Medulla oblongata (tissue), 1 donor: ENCODE measurements around the gene HSD3B7.
"Not testable (repeated sequence)": the region's sequence is repeated elsewhere in the genome, so short reads cannot be mapped to it uniquely, and the experiment has no call there.

Experiments
- DNase-seq: peaks from one replicate; pipeline ENCODE4 v3.0.0-alpha.2; 2015; ENCODE audit errors: extremely low spot score

Gene HSD3B7

DNA sequence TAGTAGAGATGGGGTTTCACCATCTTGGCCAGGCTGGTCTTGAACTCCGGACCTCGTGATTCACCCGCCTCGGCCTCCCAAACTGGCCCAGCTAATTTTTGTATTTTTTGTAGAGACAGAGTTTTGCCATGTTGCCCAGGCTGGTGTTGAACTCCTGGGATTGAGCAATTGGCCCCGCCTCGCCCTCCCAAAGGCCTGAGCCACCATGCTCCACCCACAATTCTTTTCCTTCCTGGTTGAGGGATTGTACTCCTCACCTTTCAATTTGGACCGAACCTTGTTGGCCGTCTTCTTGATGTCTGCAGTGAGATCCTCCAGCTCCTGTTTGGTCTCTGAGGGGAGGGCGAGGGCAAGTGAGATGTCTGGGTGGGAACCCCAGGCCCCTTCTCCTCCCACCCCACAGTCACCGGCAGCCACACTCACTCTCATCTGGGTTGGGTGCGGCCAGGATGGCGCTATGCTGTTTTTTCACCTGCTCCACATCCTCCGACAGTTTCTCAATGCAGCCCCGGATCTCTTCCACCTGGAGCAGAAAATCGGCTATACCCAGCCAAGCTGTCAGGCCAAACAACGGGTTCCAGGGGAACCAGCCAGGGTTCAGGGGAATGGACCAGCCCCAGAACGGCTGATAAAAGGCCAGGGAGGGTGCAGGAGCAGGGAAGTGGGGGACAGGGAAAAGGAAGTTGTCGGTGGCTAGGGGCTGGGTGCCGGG lies 15.8 kb downstream of the HSD3B7 start:
- no peak for DNase-seq

DNA sequence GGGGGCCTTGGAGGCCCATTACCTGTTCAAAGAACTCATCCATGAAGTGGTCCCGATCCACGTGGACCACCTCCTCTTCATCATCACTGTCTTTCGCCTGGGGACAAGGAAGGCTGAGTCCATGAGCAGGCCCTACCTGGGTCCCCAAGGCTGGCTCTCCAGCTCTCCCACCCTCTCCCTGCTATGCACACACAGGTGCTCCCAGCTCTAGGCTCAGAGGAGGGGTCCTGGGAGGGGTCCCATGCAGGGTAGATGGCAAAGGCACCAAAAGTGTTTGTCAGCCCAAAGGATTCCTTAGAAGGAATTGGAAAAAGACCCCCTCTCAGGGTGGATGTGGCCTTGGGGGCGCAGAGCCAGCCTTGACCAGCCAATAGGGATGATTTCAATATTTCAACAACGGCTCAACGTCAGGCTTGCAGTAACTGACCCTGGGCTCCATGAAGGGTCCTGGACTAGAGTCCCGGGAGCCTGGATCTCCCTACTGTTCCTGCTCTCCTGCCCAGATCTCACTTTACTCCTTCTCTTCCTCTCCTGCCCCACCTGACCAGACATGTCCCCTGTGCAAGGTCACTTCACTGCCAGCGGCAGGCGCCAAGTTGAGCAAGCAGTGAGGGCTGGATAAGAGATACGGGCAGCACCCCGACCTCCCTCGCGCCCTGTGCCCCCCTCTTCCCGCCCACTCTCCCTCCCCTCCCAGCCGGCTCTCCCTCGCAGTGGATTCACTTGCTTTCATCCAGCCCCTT lies 16.7 kb downstream of the HSD3B7 start:
- no peak for DNase-seq

DNA sequence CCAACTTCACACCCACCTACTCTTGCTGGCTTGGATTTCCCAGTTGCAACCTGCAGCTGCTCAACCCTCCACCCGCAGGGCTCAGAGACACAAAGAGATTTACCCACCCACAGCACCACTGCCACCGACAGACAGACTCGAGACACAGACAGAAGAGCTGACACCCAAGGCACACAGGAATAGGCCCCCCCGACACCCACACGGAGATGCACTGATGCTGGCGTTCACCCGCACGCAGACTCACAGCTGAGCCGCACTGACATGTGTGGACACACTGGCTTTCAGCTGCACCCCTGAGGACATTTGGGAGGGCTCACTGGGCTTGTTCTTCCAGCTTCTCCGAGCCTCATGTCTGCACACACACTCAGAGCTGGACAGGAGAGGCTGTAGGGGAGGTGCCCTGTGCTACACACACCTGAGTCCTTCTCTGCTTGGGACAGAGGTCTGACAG lies 17.3 kb downstream of the HSD3B7 start:
- DNase-seq: no peak

DNA sequence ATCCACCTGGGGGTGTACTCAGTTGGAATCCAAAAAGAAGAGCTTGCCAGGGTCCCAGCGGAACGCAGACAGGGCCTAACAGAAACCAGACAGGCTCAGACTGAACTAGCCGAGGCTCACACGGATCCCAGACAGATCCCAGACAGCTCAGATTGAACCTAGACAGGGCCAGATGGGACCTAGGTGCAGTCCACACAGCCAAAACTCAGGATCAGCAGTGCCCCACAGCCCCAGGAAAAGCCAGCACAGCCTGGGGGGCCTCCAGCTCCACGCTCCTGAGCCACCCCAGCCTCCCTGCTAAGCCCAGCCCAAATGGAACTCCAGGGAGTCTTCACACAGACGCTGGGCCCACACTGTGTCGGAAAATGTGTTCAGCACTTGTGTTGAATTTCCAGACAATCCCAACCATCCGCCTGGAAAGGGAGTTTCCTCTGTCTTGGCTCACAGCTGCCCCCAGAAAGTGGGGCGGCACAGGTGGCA lies 17.9 kb downstream of the HSD3B7 start:
- DNase-seq: no peak

DNA sequence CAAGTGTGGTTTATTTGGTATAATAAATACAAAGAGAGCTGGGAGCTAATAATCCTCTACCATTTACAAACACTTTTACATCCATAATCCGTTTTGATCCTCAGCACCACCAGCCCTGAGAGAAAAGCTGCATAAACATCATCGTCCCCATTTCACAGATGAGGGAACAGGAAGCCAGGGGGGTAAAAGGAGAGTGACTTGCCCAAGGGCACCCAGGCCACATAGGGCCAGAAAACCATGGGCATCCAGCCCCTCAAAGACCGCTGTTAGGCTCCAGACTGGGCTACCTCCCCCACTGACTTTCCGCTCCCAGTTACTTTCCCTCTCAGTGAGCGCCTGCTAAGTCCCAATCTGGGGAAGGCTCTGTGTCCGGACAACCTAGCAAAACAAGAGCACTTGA lies 18.7 kb downstream of the HSD3B7 start:
- DNase-seq: no peak

DNA sequence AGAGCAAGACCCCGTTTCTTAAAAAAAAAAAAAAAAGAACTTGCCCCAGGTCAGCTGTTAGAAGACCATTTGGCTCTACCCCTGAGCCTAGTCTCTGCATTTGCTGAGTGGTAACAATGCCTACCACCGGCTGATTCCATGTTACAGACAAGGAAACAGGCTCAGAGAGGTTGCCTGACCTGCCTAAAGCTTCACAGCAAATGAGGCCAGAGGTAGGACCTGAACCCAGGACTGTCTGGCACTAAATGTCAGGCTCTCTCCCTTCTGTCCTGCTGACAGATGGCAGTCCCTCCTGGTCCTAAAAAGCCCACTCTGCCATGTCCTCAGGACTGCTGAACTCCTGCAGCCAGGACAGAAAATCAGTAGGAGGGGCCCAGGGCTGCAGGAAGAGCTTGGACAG lies 19.7 kb downstream of the HSD3B7 start:
- no peak for DNase-seq

DNA sequence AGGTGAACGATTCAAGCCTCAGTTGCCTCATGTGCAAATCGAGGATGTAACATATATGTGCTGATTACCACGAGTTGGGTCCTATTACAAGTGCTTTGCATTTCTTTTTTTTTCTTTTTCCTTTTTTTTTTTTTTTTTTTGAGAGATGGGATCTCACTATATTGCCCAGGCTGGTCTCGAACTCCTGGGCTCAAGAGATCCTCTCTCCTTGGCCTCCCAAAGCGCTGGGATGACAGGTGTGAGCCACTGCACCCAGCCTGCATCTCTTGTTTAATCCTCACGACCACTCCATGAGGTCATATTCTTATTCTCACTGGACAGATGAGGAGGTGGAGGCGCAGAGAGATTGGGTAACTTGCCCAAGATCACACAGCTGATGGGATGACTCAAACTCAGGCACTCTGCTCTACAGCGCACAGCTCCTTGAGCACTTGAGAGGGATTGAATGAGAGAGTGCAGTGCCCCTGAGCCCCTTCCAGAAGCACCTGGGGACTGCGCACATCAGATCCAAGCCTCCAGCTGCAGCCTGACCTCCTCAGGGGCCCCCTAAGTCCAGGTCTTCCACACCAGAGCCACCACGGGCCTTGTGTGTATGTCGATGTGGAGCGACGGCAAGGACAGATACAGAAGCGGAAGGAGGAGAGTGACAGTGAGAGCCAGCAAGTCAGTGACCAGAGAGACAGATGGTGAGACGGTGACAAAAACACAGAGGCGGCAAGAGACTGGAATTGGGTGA lies 20.5 kb downstream of the HSD3B7 start:
- DNase-seq: no peak

DNA sequence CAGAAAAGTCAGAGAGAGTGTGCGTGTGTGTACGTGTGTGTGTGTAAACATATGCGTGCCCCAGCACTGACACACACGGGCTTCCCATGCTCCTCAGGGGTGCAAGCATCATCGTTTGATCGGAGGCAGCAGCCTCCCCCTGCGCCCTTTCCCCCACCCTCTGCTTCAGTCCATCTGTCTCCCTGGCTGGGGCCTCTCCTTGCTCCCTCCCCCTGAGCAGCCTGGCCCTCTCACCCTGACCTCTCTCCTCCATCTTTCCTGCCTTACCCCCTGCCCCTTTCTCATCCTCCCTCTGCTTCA lies 21.0 kb downstream of the HSD3B7 start:
- DNase-seq: no peak

DNA sequence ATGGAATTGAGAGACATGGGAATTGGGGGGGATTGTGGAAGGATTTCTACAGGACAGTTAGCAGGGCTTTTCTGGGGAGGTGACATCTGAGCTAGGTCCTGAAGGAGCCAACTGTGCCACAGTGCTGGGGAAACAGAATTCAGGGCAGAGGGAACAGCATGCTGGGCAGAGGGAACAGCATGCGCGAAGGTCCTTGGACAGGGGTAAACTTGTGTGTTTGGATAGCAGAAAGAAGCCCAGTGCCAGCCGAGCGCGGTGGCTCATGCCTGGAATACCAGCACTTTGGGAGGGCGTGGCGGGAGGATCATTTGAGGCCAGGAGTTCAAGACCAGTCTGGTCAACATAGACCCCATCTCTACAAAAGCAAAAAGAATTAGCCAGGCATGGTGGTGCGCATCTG lies 21.6 kb downstream of the HSD3B7 start:
- no peak for DNase-seq

DNA sequence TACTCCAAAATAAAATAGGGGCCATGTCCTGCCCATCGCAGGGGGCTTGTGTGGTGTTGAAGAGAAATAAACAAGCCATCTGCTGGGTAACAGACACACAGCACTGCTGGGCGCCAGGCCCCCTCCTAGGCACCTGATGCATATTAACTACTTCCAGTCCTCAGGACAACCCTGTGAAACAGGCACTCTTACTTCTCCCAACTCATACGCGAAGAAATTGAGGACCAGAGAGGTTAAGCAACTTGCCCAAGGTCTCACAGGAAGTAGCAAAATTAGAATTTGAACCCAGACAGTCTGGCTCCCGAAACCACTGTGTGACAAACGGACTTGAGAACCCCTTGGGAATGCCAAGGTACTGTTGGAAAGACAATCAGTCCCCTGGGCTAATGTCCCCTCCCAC lies 22.7 kb downstream of the HSD3B7 start:
- DNase-seq: no peak

DNA sequence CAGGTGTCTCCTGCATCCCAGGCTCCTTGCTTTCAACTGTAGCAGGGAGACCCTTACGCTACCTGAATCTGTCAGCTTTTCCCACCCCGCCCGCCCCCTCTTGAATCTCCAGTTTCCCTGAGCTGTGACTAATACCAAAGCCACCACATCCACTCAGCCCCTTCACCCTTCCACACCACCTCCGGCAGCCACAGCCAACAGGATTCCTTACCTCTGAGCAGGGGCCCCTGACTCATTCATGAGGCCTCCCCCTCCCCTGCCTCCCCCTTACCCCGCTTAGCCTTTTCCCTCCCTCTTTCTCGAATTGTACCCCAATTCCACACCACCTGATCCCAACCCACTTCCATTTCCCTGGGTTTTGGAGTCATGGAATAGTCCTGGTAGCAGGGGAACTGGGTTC lies 23.1 kb downstream of the HSD3B7 start:
- no peak for DNase-seq

DNA sequence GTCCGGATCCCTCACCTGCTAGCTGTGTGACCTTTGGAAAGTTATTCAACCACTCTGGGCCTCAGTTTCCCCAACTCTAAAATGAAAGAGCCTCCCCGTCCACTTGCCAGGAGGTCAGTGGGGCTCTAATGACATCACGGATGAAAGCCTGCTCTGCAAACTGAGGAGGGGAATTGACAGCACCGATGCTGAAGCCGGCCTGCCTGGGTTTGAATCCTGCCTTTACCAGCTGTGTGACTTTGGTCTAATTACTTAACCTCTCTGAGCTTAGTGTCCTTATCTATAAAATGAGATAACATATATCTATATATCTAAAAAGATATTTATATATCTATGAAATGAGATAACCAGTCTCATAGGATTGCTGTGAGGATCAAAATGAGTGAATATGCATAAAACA lies 23.5 kb downstream of the HSD3B7 start:
- no peak for DNase-seq

DNA sequence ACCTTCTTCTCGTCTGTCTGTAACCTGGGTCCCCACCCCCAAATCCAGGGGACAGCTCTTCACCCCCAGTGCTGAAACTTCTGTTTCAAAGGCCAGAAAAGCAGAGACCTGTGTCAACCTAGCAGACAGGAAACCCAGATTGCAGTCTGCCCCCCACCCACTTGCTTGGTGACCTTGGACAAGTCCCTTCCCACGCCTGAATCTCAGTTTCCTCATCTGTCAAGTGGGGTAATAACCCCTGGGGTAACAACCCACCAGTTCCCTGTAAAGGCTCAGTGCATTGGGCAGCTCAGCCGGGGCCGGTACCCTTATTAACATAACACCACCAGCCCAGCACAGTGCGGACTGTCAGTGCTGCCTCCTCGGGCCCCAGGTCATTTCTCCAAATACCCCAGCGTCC lies 24.1 kb downstream of the HSD3B7 start:
- no peak for DNase-seq

DNA sequence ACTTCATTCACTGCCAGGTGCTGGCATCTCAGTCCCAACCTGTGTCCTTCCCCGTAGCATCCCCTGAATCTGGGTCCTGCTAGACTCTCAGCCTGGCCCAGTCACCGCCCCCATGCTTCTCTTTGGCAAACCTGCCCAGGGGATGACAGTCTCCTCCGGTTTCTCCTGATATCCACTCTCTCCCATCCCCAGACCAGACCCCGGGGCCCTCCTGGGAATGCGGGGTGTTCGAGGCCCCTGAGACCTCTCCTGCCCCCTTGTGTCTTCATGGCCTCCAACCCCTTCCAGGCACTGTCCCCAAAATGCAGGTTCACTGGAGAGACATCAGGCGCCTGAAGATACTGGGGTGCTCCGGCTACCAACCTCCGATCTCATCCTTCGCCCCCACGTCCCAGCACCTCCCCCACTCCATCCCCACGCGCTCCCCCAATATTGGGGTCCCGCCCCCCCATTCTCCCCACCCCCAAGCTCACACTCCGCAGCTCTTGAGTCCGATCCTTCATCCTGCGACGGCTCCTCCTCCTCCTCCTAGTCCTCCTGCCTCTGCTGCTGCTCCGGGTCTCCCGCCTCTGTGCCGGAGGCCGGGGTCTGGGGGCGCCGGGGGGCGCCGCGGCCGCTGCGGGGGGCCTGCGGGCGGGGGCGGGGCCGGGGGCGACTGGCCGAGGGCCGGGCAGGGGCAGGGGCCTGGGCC lies 25.0 kb downstream of the HSD3B7 start:
- no peak for DNase-seq

DNA sequence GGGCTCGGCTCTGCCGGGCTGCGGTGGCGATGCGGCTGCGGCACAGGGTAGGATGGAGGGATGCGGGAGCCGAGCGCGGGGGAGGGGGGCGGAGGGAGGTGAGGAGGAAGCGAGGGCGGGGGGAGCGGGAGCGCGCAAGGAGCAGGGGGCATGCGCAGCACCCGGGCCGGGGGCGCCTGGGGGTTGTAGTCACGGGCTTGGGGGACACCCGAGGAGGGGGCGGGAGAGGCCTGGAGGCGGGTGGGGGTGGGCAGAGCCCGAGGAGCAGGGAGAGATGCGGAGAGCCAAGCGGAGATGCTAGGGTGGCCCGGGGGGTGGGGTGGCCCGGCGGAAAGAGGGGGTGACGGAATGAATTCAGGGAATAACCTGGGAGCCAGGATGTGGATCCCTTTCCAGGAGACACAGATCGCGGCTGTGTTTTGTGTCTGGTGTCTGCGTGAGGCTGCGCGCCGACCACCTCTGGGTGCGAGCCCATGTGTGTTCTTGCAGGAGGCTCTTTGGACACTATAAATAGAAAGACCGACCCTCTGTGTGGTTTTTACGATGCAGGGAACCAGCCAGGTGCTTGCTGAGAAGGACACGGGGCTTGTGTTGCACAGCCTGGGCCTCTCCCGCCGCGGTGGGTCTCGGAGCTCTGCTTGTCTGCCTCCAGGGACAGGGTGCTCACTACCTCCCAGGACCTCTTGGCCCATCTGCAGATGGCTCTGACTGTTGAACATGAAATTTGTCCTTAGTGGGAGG lies 25.7 kb downstream of the HSD3B7 start, which contains the start of gene STX1B:
Gene STX1B, minus strand, starts transcription at position 54 of the 741 bp plus-strand sequence. CDS start 242 bp downstream, outside the sequence.
- DNase-seq: no peak

DNA sequence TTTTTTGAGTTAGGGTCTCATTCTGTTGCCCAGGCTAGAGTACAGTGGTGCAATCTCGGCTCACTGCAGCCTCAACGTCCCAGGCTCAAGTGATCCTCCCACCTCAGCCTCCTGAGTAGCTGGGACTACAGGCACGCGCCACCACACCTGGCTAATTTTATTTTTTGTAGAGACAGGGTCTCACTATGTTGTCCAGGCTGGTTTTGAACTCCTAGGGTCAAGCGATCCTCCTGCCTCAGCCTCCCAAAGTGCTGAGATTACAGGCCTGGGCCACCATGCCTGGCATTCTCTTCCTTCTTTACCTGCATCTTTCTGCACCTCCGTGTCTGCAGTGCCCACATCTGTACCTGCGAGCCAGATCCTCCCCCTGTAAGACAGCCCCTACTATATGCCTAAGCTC lies 26.8 kb downstream of the HSD3B7 start:
- not testable (repeated sequence) for DNase-seq

DNA sequence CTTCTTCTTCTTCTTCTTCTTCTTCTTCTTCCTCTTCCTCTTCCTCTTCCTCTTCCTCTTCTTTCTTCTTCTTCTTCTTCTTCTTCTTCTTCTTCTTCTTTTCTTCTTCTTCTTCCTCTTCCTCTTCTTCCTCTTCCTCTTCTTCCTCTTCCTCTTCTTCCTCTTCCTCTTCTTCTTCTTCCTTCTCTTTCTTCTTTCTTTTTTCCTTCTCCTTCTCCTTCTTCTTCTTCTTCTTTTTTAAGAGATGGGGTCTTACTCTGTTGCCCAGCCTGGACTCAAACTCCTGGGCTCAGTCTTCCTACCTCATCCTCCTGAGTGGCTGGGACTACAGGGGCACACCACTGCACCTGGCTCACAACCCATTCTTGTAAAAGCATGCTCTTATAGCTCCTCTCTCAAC lies 28.3 kb downstream of the HSD3B7 start:
- DNase-seq: not testable (repeated sequence)

DNA sequence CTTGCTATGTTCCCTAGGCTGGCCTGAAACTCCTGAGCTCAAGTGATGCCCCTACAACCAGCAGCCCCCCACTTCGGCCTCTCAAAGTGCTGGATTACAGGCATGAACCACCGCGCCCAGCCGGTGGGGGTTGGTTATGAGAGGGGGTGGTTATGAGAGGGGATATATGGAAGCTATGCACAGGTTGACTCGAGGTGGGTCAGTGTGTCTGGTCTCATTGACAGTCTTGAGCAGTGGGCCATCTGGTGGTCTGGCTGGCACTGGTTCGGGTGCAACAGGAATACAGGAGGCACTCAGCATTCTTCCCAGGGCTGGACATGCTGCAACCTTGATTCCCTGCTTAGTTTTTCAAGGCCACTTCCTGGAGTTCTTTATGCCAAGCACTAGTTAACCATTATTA lies 31.0 kb downstream of the HSD3B7 start:
- DNase-seq: no peak

DNA sequence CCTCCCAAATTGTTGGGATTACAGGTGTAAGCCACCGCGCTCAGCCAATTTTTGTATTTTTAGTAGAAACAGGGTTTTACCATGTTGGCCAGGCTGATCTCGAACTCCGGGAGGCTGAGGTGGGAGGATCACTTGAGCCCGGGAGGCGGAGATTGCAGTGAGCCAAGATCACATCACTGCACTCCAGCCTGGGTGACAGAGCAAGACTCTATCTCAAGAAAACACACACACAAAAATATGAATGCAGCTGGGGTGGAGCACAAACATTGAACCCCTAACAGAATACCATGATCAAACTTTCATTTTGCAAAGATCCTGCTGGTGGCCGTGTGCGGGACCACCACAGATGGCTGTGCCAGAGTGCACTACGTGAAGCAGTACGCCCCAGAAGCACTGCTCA lies 32.7 kb downstream of the HSD3B7 start:
- DNase-seq: not testable (repeated sequence)

DNA sequence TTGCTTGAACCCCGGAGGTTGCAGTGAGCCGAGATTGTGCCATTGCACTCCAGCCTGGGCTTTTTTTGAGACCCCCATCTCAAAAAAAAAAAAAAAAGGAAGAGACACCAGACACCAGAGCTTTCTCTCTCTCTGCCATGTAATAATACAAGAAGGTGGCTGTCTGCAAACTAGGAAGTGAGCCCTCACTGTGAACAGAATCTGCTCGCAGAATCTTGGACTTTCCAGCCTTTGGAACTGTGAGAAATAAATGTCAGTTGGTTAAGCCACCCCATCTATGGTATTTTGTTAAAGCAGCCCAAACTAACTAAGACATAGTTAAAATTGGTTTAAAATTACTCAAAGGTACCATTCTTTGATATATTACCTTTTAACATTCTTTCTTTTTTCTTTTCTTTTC lies 35.5 kb downstream of the HSD3B7 start:
- no peak for DNase-seq

DNA sequence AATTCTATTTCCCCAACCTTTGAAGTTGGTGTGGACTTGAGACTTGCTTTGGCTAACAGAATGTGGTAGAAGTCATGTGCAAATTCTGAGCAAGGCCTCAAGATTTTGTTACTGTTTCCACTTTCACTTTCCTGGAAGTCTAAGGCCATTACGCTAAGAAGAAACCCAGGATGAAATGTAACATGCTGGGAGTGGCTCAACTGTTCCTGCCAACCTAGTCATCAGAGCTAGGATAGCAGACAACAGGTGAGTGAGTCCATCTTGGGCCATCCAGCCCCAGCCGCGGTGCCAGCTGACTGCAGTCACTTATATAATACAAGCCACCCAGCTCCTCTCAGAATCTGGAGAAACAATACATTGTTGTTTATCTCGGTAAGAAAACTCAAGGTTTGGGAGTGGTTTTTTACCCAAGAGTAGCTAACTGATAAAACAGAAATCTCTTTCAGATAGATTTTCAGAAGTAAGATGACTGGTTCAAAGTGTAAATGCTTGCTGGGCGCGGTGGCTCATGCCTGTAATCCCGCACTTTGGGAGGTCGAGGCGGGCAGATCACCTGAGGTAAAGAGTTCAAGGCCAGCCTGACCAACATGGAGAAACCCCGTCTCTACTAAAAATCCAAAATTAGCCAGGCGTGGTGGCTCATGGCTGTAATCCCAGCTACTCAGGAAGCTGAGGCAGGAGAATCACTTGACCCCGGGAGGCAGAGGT lies 37.7 kb downstream of the HSD3B7 start:
- DNase-seq: no peak
